Thoracic aorta (tissue), 2 donors: ENCODE results near the gene COL3A1. TPM values are rescaled to one million over a fixed set of nuclear protein-coding genes. Genes with fewer than 3 reads are reported as not detected.

ENCODE experiments used
- ATAC-seq: fragments of 150-250 bp; one replicate; pipeline ENCODE4 v1.8.0; 2017; ENCODE audit warnings: low read depth; ENCODE audit not compliant: insufficient number of reproducible peaks, low FRiP score
- DNase-seq: peaks from one replicate; pipeline ENCODE4 v3.0.0-alpha.2; 2020; ENCODE audit warnings: low spot score
- H3K27ac ChIP-seq, 2 donors: fragments of 200-600 bp; sonication (generic); 1 replicate in 1 of 2; 2 replicates in 1 of 2; pipeline ENCODE4 v1.5.1; 2016; ENCODE audit warnings: mild to moderate bottlenecking in 2 of 2, moderate library complexity in 2 of 2
- H3K27me3 ChIP-seq: fragments of 200-600 bp; sonication (generic); replicated peaks from 2 replicates; pipeline ENCODE4 v1.6.0; 2016; ENCODE audit warnings: mild to moderate bottlenecking; ENCODE audit not compliant: insufficient read depth
- H3K36me3 ChIP-seq: fragments of 200-600 bp; sonication (generic); one replicate; pipeline ENCODE4 v1.5.1; 2016
- H3K4me1 ChIP-seq, 2 donors: fragments of 200-600 bp; sonication (generic); 1 replicate in 1 of 2; 2 replicates in 1 of 2; pipeline versions ENCODE4 v1.5.1 to v1.6.0; 2016; ENCODE audit warnings: low read depth in 2 of 2, mild to moderate bottlenecking in 1 of 2; ENCODE audit not compliant: control insufficient read depth in 1 of 2
- H3K4me3 ChIP-seq: fragments of 200-600 bp; sonication (generic); 2 replicates; pipeline ENCODE4 v1.5.1; 2016; ENCODE audit warnings: mild to moderate bottlenecking
- H3K9me3 ChIP-seq: fragments of 200-600 bp; sonication (generic); 2 replicates; pipeline ENCODE4 v1.5.1; 2016
- CTCF ChIP-seq: fragments of 200-600 bp; sonication (generic); IDR thresholded peaks from one replicate; pipeline ENCODE4 v1.5.1; 2019; ENCODE audit warnings: antibody characterized with exemption
- total RNA-seq, 2 donors: library from RNA; depleted of rRNA; stranded (reverse); fragments of >200 nt; gene quantifications; one replicate each; pipeline versions ENCODE4 v1.1.0 to v1.2.3, GENCODE V29; 2016

Gene COL3A1
- total RNA-seq, 2 donors from 2014 or later, result 734 to 875 TPM

GRCh38 chr2:188993247-188993646 lies 19.1 kb downstream of the COL3A1 start:
- Histone ChIP-seq H3K9me3 (no peaks in the 10 kb centered on the region), H3K27ac (peak overlapping the region in 1 of 2 donors; percentile 0), H3K27me3 (no peaks in the 10 kb centered on the region), H3K4me1 (no peaks in the 10 kb centered on the region), H3K36me3 (peaks cover 71% of the 10 kb centered on the region), H3K4me3 (no peak overlapping the region)
- no peak for TF ChIP-seq CTCF
- ATAC-seq (no peak), DNase-seq (no peak)

GRCh38 chr2:188997263-188997662 lies 23.1 kb downstream of the COL3A1 start:
- Histone ChIP-seq H3K9me3 (no peaks in the 10 kb centered on the region), H3K4me3 (no peak overlapping the region), H3K4me1 (peaks cover 0 to 8% of the 10 kb centered on the region in 2 donors), H3K27me3 (no peaks in the 10 kb centered on the region), H3K36me3 (peaks cover 84% of the 10 kb centered on the region), H3K27ac (peak overlapping the region; percentile 45 to 46)
- DNase-seq (no peak), ATAC-seq (no peak)
- no peak for TF ChIP-seq CTCF

- TF ChIP-seq CTCF, result no peak
Observed at GRCh38 chr2:189000221-189000620, 26.0 kb downstream of the COL3A1 start.

GRCh38 chr2:189002079-189002478 lies 27.9 kb downstream of the COL3A1 start:
- Histone ChIP-seq H3K4me3 (no peak overlapping the region), H3K9me3 (no peaks in the 10 kb centered on the region), H3K27me3 (no peaks in the 10 kb centered on the region), H3K4me1 (peaks cover 0 to 8% of the 10 kb centered on the region in 2 donors), H3K27ac (peak overlapping the region; percentile 8 to 48), H3K36me3 (peaks cover 84% of the 10 kb centered on the region)
- no peak for TF ChIP-seq CTCF
- DNase-seq (no peak), ATAC-seq (no peak)

More at GRCh38 chr2:189000221-189000620, 26.0 kb downstream of the COL3A1 start:
- Histone ChIP-seq H3K36me3 (peaks cover 83% of the 10 kb centered on the region), H3K27ac (peak overlapping the region in 1 of 2 donors; percentile 41), H3K27me3 (no peaks in the 10 kb centered on the region), H3K4me1 (peaks cover 0 to 8% of the 10 kb centered on the region in 2 donors), H3K4me3 (no peak overlapping the region), H3K9me3 (no peaks in the 10 kb centered on the region)
- ATAC-seq (no peak), DNase-seq (no peak)

- Histone ChIP-seq H3K27me3 (no peaks in the 10 kb centered on the region), H3K9me3 (no peaks in the 10 kb centered on the region), H3K4me1 (peaks cover 0 to 17% of the 10 kb centered on the region in 2 donors), H3K4me3 (no peak overlapping the region), H3K36me3 (peaks cover 63% of the 10 kb centered on the region), H3K27ac (no peak overlapping the region)
- TF ChIP-seq CTCF, result no peak
- DNase-seq (no peak), ATAC-seq (no peak)
Observed at GRCh38 chr2:189008555-189009262, 34.5 kb downstream of the COL3A1 start.
